Measurements from ENCODE around the gene MKNK2. TPM values are rescaled to one million over a fixed set of nuclear protein-coding genes. Genes with fewer than 3 reads are reported as not detected.

The MKNK2 gene
- total RNA-seq, 1 donor, result 82.5 TPM

DNA sequence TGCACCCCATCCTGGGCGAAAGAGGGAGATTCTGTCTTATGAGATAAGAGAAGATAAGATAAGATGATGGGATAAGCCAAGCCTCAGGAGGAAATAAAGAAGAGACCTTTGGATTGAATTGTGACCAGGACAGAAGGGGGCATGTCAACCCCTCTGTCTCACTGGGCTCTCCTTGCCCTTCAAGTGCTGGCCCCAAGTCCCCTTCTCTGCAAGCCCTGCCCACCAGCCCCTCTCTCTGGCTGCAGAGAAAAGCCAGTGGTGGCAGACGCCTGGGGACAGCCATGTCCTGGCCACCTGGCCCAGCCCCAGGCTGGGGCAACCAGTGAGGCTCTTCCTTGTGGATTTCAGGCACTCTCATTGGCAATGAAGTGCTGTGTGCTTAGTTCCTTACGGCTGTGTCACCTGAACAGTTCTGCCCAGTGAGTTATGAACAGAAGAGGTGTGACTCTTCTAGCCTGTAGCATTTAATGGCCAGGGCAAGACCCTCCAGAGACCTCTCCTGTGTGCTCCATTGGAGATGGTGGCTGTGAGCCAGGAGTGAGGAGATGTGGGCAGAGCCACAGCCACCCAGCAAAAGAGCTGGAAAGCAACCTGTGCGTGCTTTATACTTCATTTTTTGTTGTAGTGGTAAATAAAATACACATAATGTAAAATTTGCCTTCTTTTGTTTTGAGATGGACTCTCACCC, 29.4 kb downstream of the MKNK2 start:
- H3K36me3 ChIP-seq (ENCODE audit: insufficient read depth, low read length), result no peaks in the 10 kb centered on the region
- no peak overlapping the region for H3K27ac ChIP-seq (ENCODE audit: low read depth, low read length)
- no peak overlapping the region for H2AFZ ChIP-seq (ENCODE audit: low read length)
- DNase-seq (ENCODE audit: insufficient read length, low spot score, missing footprints), result peak; percentile 62
- H3K4me3 ChIP-seq (ENCODE audit: insufficient read depth, low read length), result no peak overlapping the region
- no peak overlapping the region for H3K4me2 ChIP-seq (ENCODE audit: insufficient read depth, low read length)
- no peaks in the 10 kb centered on the region for H4K20me1 ChIP-seq (ENCODE audit: insufficient read depth, low read length)
- no peak for TF ChIP-seq CTCF (IDR thresholded peaks at IDR 0.05; ENCODE audit: extremely low read depth, low read depth, low read length)
- peaks cover 3% of the 10 kb centered on the region for H3K9me3 ChIP-seq (ENCODE audit: low read depth, low read length)
- peaks cover 3% of the 10 kb centered on the region for H3K27me3 ChIP-seq (ENCODE audit: insufficient read depth, low read length)
- no peaks in the 10 kb centered on the region for H3K4me1 ChIP-seq (ENCODE audit: insufficient read depth, low read length)
- no peaks in the 10 kb centered on the region for H3K79me2 ChIP-seq (ENCODE audit: insufficient read depth, low read length)

DNA sequence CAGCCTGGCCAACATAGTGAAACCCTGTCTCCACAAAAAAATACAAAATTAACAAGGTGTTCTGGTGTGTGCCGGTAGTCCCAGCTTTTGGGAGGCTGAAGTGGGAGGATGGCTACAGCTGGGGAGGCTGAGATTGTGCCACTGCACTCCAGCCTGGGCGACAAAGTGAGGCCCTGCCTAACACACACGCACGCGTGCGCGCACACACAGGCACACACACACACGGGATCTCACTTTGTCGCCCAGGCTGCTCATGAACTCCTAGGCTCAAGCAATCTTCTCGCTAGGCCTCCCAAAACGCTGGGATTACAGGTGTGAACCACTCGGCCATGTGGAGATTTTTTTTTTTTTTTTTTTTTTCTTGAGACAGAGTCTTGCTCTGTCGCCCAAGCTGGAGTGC, 32.3 kb downstream of the MKNK2 start:
- no peak overlapping the region for H3K4me3 ChIP-seq (ENCODE audit: insufficient read depth, low read length)
- peaks cover 20% of the 10 kb centered on the region for H3K79me2 ChIP-seq (ENCODE audit: insufficient read depth, low read length)
- no peak for DNase-seq (ENCODE audit: insufficient read length, low spot score, missing footprints)
- no peak overlapping the region for H2AFZ ChIP-seq (ENCODE audit: low read length)
- H3K27me3 ChIP-seq (ENCODE audit: insufficient read depth, low read length), result peaks cover 3% of the 10 kb centered on the region
- peaks cover 4% of the 10 kb centered on the region for H3K4me1 ChIP-seq (ENCODE audit: insufficient read depth, low read length)
- H3K9me3 ChIP-seq (ENCODE audit: low read depth, low read length), result no peaks in the 10 kb centered on the region
- H3K27ac ChIP-seq (ENCODE audit: low read depth, low read length), result no peak overlapping the region
- no peaks in the 10 kb centered on the region for H4K20me1 ChIP-seq (ENCODE audit: insufficient read depth, low read length)
- no peak overlapping the region for H3K4me2 ChIP-seq (ENCODE audit: insufficient read depth, low read length)
- no peak for TF ChIP-seq CTCF (IDR thresholded peaks at IDR 0.05; ENCODE audit: extremely low read depth, low read depth, low read length)
- no peaks in the 10 kb centered on the region for H3K36me3 ChIP-seq (ENCODE audit: insufficient read depth, low read length)

DNA sequence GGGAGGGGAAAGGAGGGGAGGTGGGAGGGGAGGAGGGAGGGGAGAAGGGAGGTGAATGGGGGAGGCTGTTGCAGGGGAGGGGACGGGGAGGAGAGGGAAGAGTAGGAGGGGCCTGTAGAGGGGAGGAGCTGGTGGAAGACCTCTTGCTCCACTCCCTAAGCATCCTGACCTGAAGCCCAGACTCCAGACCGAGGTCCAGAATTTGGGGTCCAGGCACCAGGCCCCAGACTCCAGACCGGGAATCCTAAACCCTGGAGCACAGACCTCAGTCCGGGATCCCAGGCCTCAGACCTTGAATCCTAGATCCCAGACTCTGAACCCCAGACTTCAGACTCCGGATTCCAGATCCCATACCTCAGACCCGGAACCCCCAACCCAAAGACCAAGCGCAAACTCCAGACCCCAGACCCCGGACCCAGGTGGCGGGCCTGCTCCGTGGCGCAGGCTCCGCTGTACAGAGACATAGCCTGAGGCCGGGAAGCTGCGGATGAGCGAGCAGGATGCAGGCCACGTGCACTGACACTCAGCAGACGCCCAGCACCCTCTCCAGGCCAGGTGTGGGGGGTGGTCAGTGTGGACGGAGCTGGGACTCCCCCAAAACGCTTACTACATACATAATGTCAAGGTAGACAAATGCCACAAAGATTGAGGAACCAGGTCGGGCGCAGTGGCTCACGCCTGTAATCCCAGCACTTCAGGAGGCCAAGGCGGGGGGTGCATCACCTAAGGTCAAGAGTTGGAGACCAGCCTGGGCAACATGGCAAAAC, 34.8 kb downstream of the MKNK2 start:
- Histone ChIP-seq H3K4me3 (ENCODE audit: insufficient read depth, low read length) (peak overlapping the region; percentile 54), H3K27ac (ENCODE audit: low read depth, low read length) (no peak overlapping the region), H3K36me3 (ENCODE audit: insufficient read depth, low read length) (no peaks in the 10 kb centered on the region), H3K27me3 (ENCODE audit: insufficient read depth, low read length) (no peaks in the 10 kb centered on the region), H3K4me2 (ENCODE audit: insufficient read depth, low read length) (peak overlapping the region; percentile 45), H3K4me1 (ENCODE audit: insufficient read depth, low read length) (peaks cover 4% of the 10 kb centered on the region), H4K20me1 (ENCODE audit: insufficient read depth, low read length) (peaks cover 13% of the 10 kb centered on the region), H3K79me2 (ENCODE audit: insufficient read depth, low read length) (peaks cover 39% of the 10 kb centered on the region), H3K9me3 (ENCODE audit: low read depth, low read length) (no peaks in the 10 kb centered on the region), H2AFZ (ENCODE audit: low read length) (peak overlapping the region; percentile 84)
- DNase-seq (ENCODE audit: insufficient read length, low spot score, missing footprints), result peak; percentile 98
- no peak for TF ChIP-seq CTCF (IDR thresholded peaks at IDR 0.05; ENCODE audit: extremely low read depth, low read depth, low read length)

DNA sequence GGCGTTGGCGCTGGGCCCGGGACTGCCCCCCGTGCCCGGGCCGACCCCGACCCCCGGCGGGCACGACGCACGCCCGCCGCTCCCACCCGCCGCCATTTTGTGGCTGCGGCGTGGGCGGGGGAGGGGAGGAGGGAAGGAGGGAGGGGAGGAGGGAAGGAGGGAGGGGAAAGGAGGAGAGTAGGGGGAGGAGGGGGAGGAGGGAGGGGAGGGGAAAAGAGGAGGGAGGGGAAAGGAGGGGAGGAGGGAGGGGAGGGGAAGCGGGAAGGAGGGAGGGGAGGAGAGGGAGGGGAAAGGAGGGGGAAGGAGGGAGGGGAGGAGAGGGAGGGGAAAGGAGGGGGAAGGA, 35.5 kb downstream of the MKNK2 start, which contains the start of gene BTBD2:
TSS of gene BTBD2 (minus strand) at position 107 of the 343 bp plus-strand sequence. CDS start at position 96, 11 bp downstream.
- H3K27ac ChIP-seq (ENCODE audit: low read depth, low read length), result no peak within 1 kb of the TSS
- H3K79me2 ChIP-seq (ENCODE audit: insufficient read depth, low read length), result peaks cover 46% of the 10 kb centered on the region
- H2AFZ ChIP-seq (ENCODE audit: low read length), result peak within 1 kb of the TSS; percentile 84
- no peaks in the 10 kb centered on the region for H3K27me3 ChIP-seq (ENCODE audit: insufficient read depth, low read length)
- H3K4me1 ChIP-seq (ENCODE audit: insufficient read depth, low read length), result peaks cover 4% of the 10 kb centered on the region
- H3K4me3 ChIP-seq (ENCODE audit: insufficient read depth, low read length), result peak within 1 kb of the TSS; percentile 73
- peaks cover 14% of the 10 kb centered on the region for H4K20me1 ChIP-seq (ENCODE audit: insufficient read depth, low read length)
- no peak for DNase-seq (ENCODE audit: insufficient read length, low spot score, missing footprints)
- no peaks in the 10 kb centered on the region for H3K36me3 ChIP-seq (ENCODE audit: insufficient read depth, low read length)
- no peak for TF ChIP-seq CTCF (IDR thresholded peaks at IDR 0.05; ENCODE audit: extremely low read depth, low read depth, low read length)
- H3K9me3 ChIP-seq (ENCODE audit: low read depth, low read length), result no peaks in the 10 kb centered on the region
- peak within 1 kb of the TSS; percentile 84 for H3K4me2 ChIP-seq (ENCODE audit: insufficient read depth, low read length)

Measured in osteoblast (primary cell).